Testis (tissue), 3 donors: Measurements from ENCODE around the gene CRIP1. TPM values are rescaled to one million over a fixed set of nuclear protein-coding genes. Genes with fewer than 3 reads are reported as not detected.

Experiments
- DNase-seq: peaks from one replicate; pipeline ENCODE4 v3.0.0-alpha.2; 2019
- H3K27ac ChIP-seq, 2 donors: fragments of 200-600 bp; sonication (generic); one replicate each; pipeline ENCODE4 v1.5.1; 2019
- H3K27me3 ChIP-seq: fragments of 200-600 bp; sonication (generic); one replicate; pipeline ENCODE4 v1.5.1; 2019
- H3K36me3 ChIP-seq: fragments of 200-600 bp; sonication (generic); one replicate; pipeline ENCODE4 v1.5.1; 2017; ENCODE audit warnings: low read depth; ENCODE audit errors: missing control alignments
- H3K4me1 ChIP-seq: fragments of 200-600 bp; sonication (generic); one replicate; pipeline ENCODE4 v1.5.1; 2019
- H3K4me3 ChIP-seq, 2 donors: fragments of 200-600 bp; sonication (generic); one replicate each; pipeline ENCODE4 v1.5.1; 2017 to 2019
- H3K9me3 ChIP-seq: fragments of 200-600 bp; sonication (generic); one replicate; pipeline ENCODE4 v1.5.1; 2017
- POLR2A ChIP-seq: fragments of 450-650 bp; IDR thresholded peaks from one replicate; pipeline ENCODE4 v1.6.1; 2017; ENCODE audit warnings: antibody characterized with exemption, mild to moderate bottlenecking, moderate library complexity
- WGBS, 2 donors: methylation state at CpG; one replicate each; pipeline ENCODE4 v1.1.5; 2018; 5-methylcytosine and 5-hydroxymethylcytosine counted together
- intact Hi-C: fragments of 100-400 bp; cut with DNase I; formaldehyde crosslinking; loops from one replicate; pipeline ENCODE4 v1.15.1; 2023; ENCODE audit warnings: low total_unique reads
- polyA plus RNA-seq: library from polyadenylated mRNA; stranded (reverse); fragments of 350-450 nt; fragmentation: Illumina TruSeq; extraction: RNeasy Lipid Tissue Mini Kit (QIAGEN cat#74804); gene quantifications from one replicate; pipeline ENCODE4 v1.2.3, GENCODE V29; 2014; ENCODE audit warnings: low read depth, low replicate concordance; ENCODE audit not compliant: insufficient read depth
- total RNA-seq, 2 donors: library from RNA; depleted of rRNA; stranded (reverse); fragments of >200 nt; gene quantifications; one replicate each; pipeline ENCODE4 v1.2.3, GENCODE V29; 2016
- TF ChIP-seq, protein P1 (sequence below), 3 experiments: fragments of 450-650 bp in 2 of 3; fragments of 200-600 bp in 1 of 3; sonication (generic) in 1 of 3; IDR thresholded peaks; one replicate each; pipeline ENCODE4 v1.5.1; 2016 to 2019; ENCODE audit warnings: antibody characterized with exemption in 3 of 3, mild to moderate bottlenecking in 2 of 3, moderate library complexity in 1 of 3

CRIP1 gene
- total and polyA plus RNA-seq, 3 donors from 2014 or later = 3.0 to 154 (median 4.4) TPM

DNA sequence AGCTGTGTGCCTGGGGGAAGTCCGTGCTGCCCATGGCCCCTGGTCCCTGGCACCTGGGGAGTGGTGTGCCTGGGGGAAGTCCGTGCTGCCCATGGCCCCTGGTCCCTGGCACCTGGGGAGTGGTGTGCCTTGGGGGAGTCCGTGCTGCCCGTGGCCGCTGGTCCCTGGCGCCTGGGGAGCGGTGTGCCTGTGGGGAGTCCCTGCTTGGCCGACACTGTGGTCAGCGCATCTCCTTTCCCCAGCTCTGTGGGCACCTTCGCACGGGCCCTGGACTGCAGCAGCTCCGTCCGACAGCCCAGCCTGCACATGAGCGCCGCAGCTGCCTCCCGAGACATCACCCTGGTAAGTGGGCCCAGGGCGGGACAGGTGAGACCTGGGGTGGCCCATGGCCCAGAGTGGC is 26.6 kb upstream of the CRIP1 start:
- Histone ChIP-seq H3K36me3 (no peaks in the 10 kb centered on the region), H3K4me3 (no peak overlapping the region), H3K27me3 (no peaks in the 10 kb centered on the region), H3K9me3 (no peaks in the 10 kb centered on the region), H3K4me1 (no peaks in the 10 kb centered on the region), H3K27ac (no peak overlapping the region)
- 95 to 100% methylated on average over 1 to 17 of the region's 17 CpGs for WGBS, 2 donors
- intact Hi-C loops = no loop called here
- DNase-seq = no peak
- TF ChIP-seq, protein P1, sequence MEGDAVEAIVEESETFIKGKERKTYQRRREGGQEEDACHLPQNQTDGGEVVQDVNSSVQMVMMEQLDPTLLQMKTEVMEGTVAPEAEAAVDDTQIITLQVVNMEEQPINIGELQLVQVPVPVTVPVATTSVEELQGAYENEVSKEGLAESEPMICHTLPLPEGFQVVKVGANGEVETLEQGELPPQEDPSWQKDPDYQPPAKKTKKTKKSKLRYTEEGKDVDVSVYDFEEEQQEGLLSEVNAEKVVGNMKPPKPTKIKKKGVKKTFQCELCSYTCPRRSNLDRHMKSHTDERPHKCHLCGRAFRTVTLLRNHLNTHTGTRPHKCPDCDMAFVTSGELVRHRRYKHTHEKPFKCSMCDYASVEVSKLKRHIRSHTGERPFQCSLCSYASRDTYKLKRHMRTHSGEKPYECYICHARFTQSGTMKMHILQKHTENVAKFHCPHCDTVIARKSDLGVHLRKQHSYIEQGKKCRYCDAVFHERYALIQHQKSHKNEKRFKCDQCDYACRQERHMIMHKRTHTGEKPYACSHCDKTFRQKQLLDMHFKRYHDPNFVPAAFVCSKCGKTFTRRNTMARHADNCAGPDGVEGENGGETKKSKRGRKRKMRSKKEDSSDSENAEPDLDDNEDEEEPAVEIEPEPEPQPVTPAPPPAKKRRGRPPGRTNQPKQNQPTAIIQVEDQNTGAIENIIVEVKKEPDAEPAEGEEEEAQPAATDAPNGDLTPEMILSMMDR (IDR thresholded peaks at IDR 0.05) = no peak
- TF ChIP-seq POLR2A = no peak

DNA sequence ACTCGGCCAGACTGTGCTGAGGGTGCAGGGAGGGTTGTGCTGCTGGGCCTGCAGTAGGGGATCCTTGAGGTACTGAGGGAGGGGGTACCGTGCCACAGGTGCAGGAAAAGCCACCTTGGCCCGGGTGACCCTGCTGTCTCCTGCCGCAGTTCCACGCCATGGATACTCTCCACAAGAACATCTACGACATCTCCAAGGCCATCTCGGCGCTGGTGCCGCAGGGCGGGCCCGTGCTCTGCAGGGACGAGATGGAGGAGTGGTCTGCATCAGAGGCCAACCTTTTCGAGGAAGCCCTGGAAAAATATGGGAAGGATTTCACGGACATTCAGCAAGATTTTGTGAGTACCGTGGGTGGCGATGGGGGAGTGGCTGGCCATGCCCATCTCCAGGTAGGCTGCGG is 26.1 kb upstream of the CRIP1 start:
- 90 to 92% methylated on average over 13 to 17 of the region's 17 CpGs for WGBS, 2 donors

DNA sequence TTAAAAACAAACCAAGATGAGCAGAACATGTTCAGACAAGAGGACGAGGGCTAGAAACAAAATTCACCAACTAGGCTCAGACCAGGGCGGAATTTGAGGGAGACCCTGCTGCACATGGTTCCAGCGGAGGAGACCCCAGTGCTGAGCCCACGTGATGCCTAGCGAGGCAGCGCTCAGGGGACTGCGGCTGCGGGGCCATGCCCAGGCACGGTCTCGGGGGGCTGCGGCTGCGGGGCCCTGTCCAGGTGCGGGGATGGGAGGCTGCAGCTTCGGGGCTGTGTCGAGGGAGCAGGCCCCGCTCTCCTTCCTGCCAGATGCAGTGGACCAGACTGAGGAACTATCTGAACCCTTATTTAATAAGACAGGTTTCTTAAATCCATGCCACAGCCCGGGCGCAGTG is 24.8 kb upstream of the CRIP1 start:
- Histone ChIP-seq H3K27me3 (no peaks in the 10 kb centered on the region), H3K27ac (no peak overlapping the region), H3K36me3 (no peaks in the 10 kb centered on the region), H3K9me3 (no peaks in the 10 kb centered on the region), H3K4me3 (no peak overlapping the region), H3K4me1 (no peaks in the 10 kb centered on the region)
- intact Hi-C loops = no loop called here
- TF ChIP-seq POLR2A = no peak
- TF ChIP-seq, protein P1 (IDR thresholded peaks at IDR 0.05) = no peak
- 95 to 97% methylated on average over 5 to 18 of the region's 18 CpGs for WGBS, 2 donors
- DNase-seq = no peak

More for the DNA sequence above, 26.1 kb upstream of the CRIP1 start:
- no peaks in the 10 kb centered on the region for H3K27me3 ChIP-seq
- no peaks in the 10 kb centered on the region for H3K4me1 ChIP-seq
- intact Hi-C loops = no loop called here
- H3K36me3 ChIP-seq = no peaks in the 10 kb centered on the region
- no peak overlapping the region for H3K4me3 ChIP-seq
- H3K9me3 ChIP-seq = no peaks in the 10 kb centered on the region
- H3K27ac ChIP-seq = no peak overlapping the region
- no peak for TF ChIP-seq POLR2A
- TF ChIP-seq, protein P1 (IDR thresholded peaks at IDR 0.05) = no peak
- no peak for DNase-seq

DNA sequence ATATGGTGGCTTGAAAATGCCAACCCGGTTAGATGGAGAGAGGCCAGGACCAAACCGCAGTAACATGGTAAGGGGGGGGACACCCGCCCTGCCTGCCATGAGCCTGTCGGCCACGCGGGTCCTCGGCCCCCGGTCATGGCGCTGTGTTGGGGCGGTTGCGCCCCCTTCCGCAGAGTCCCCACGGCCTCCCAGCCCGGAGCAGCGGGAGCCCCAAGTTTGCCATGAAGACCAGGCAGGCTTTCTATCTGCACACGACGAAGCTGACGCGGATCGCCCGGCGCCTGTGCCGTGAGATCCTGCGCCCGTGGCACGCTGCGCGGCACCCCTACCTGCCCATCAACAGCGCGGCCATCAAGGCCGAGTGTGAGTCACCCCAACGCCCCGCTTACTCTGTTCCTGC is 22.2 kb upstream of the CRIP1 start:
- 94 to 95% methylated on average over 24 to 33 of the region's 33 CpGs for WGBS, 2 donors
- intact Hi-C loops = no loop called here
- no peak for TF ChIP-seq POLR2A
- TF ChIP-seq, protein P1 (IDR thresholded peaks at IDR 0.05) = no peak
- no peaks in the 10 kb centered on the region for H3K9me3 ChIP-seq
- no peak for DNase-seq
- H3K27me3 ChIP-seq = no peaks in the 10 kb centered on the region
- H3K4me1 ChIP-seq = peaks cover 8% of the 10 kb centered on the region
- no peak overlapping the region for H3K27ac ChIP-seq
- H3K4me3 ChIP-seq = no peak overlapping the region
- no peaks in the 10 kb centered on the region for H3K36me3 ChIP-seq

DNA sequence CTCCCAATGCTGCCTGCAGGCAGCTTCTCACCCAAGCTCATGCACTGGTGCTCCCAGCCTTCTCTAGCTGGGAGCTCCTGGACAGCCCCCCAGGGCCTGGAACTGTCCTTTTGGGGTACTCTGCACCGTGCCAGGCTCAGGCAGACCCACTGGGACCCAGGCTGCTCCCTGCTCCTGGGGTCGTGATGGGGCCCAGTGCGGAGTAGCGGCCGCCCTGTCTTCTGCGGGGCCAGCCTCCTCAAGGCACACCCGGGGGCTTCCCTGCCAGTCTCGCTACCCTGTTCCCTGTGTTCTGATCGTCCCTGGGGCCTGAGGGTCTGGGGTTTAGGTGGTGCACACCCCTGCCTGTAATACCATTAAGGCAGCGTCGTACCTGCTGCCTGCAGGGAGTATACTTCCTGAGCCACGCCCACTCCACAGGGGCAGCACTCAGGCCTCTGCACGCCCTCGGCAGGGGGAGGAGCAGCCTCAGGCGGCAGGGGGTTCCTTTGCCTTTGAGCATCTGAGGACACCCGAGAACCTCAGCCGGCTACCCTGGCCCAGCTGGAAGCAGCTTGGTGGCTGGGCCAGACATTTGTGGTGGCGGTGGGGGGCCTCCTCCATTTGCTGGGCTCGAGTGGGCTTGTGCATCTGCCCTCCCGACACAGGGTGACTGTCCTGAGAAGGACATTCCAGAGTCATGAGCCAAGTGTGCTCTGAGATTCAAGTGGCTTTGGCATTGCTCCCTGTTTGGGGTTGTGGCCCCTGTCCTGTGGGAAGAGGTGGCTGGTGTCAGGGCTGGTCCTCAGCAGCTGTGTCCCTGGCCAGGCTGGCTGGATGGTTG is 21.3 kb upstream of the CRIP1 start:
- Histone ChIP-seq H3K27me3 (no peaks in the 10 kb centered on the region), H3K36me3 (no peaks in the 10 kb centered on the region), H3K27ac (no peak overlapping the region), H3K9me3 (no peaks in the 10 kb centered on the region), H3K4me1 (peaks cover 8% of the 10 kb centered on the region), H3K4me3 (no peak overlapping the region)
- 81 to 83% methylated on average over 11 to 20 of the region's 20 CpGs for WGBS, 2 donors
- TF ChIP-seq, protein P1 (IDR thresholded peaks at IDR 0.05) = no peak
- TF ChIP-seq POLR2A = no peak
- intact Hi-C loops = no loop called here
- no peak for DNase-seq
